ENCODE measurements around the gene CHRDL2. TPM values are rescaled to one million over a fixed set of nuclear protein-coding genes. Genes with fewer than 3 reads are reported as not detected.
A peak's percentile ranks its signal among the peaks of the same experiment; 100 is the strongest.
"Not testable (repeated sequence)": the region's sequence is repeated elsewhere in the genome, so short reads cannot be mapped to it uniquely, and the experiment has no call there.

The CHRDL2 gene, protein sequence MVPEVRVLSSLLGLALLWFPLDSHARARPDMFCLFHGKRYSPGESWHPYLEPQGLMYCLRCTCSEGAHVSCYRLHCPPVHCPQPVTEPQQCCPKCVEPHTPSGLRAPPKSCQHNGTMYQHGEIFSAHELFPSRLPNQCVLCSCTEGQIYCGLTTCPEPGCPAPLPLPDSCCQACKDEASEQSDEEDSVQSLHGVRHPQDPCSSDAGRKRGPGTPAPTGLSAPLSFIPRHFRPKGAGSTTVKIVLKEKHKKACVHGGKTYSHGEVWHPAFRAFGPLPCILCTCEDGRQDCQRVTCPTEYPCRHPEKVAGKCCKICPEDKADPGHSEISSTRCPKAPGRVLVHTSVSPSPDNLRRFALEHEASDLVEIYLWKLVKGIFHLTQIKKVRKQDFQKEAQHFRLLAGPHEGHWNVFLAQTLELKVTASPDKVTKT
- total RNA-seq, result not detected

DNA sequence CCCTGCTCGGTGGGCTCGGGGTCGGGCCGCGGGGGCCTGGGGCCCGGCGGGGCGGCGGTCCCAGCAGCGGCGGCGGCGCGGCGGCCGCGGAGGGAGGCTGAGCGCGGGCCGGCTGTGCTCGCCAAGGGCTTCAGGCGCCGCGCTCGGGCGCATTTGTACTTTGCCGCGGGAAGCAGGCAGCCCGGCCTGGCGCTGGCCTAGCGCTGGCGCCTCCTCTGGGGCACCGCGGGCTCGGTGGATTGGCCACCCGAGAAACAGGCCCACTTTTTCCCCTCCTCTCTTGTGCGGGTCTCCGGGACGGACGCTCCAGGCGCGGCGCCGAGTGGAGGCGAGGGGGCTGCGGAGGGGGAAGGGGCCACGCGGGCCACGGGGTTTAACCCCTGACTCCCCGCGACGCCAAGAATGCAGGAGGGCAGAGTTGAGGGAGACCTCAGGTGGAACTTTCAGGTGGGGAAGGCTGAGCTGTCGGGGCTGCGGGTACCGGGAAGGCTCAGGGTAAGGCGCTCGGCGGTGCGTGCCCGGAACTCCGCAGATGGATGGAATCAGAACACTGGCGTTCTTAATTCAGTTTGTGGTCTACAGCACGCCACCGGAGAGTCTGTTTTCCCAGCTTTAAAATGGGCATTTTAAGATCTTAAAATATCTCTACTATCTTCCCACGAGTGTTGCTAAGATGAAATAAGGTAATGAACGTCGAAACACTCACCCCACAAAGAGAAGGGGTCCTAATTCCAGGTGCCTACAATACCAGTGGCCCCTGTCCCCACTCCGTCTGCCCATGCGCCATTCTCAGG is at the start of gene CHRDL2:
CHRDL2 (minus strand) TSS at position 126 of the 794 bp plus-strand sequence. CDS start 538 bp downstream, outside the sequence.
- DNase-seq, result no peak

- DNase-seq, result no peak
These were observed 49.2 kb upstream of the CHRDL2 start for GRCh38 chr11:74780248-74781005.

- DNase-seq, result no peak
These were observed 47.4 kb upstream of the CHRDL2 start for GRCh38 chr11:74778581-74778980.

GRCh38 chr11:74777877-74778276 is 46.7 kb upstream of the CHRDL2 start:
- no peak for DNase-seq

DNA sequence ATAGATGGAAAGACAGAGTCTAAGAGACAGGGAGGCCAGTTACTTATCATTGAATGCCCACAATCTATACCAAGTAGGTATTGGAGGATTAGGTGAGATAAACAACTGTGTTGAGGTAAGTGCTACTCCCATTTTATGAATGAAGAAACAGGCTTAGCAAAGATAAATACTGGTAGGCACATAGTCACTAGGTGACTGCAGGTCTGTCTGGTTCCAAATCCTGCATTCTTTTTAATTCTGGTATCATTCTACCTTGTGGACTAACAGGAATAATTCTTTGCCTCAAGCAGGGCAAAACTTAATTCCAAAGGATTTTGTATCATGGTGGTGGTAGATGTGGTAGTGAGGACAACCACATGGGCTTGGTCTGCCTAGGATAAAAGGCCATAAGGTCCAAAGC is 45.8 kb upstream of the CHRDL2 start:
- DNase-seq, result no peak

DNA sequence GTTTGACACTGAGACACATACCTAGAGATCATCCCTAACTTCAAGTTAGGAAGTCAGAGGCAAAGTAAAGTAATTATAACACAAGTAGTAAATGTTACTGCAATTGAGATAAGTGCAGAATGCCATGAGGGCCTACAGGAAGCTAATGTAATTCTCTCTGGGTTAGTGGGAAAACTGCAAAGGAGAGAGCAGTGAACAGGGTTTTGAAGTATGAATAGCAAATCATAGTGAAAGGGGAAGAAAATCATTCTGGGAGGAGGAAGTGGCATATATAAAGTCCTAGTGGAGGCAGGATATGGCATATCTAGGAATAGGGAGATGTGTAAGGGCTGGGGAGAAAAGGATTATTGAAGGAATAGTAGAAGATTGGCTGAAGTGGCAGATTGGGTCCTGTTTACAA is 45.3 kb upstream of the CHRDL2 start:
- no peak for DNase-seq

- DNase-seq, result no peak
These were observed 44.5 kb upstream of the CHRDL2 start for GRCh38 chr11:74775762-74776161.

- DNase-seq, result no peak
These were observed 42.2 kb upstream of the CHRDL2 start for GRCh38 chr11:74773476-74773875.

DNA sequence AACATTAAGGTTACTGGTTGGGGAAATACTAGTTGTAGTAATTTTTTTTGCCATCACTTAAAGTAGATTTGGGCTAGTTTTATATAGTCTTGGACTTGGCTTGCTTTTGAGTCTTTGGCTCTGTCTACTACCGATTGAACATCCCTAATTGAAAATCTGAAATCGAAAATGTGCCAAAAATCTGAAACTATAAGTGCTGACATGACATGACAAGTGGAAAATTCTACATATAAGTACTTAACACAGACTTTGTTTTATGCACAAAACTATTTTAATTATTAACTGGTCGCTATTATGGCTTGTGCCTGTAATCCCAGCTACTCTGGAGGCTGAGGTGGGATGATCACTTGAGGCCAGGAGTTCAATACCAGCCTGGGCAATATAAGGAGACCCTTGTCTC is 39.9 kb upstream of the CHRDL2 start:
- DNase-seq, result no peak

GRCh38 chr11:74770456-74770855 is 39.2 kb upstream of the CHRDL2 start:
- DNase-seq, result no peak

GRCh38 chr11:74769055-74769707 is 38.0 kb upstream of the CHRDL2 start:
- DNase-seq, result no peak

- DNase-seq, result not testable (repeated sequence)
These were observed 37.0 kb upstream of the CHRDL2 start for GRCh38 chr11:74768172-74768651.

DNA sequence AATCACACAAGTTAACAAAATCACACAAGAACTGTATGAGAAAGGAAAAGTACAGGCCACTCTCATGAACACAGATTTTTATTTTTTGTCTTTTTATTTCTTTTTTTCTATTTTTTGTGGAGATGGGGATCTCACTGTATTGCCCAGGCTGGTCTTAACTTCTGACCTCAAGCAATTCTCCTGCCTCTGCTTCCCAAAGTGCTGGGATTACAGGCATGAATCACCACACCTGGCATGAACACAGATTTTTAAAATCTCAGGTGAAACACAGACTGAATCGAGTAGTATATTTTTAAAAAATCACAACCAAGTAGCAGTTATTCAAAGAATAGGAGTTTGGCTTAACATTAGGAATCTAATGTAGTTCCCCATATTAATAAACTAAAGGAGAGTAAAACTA is 35.7 kb upstream of the CHRDL2 start:
- no peak for DNase-seq

DNA sequence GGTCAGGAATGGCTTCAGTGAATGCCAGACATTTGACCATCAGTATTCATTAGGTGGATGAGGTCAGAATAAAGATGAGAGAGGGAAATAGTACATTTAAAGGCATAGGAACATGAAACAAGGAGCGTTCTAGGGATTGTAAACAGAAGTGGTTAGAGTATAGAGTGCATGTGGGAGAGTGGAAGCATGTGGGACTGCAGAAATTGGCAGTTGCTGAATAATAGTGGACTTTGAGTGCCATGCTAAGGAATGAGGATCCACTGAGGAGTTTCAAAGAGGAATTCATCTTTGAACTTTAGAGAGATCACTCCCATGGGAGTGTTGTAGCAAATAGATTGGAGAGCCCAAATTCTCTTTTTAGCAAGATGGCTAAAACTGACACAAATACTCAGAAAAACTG is 25.3 kb upstream of the CHRDL2 start:
- no peak for DNase-seq

DNA sequence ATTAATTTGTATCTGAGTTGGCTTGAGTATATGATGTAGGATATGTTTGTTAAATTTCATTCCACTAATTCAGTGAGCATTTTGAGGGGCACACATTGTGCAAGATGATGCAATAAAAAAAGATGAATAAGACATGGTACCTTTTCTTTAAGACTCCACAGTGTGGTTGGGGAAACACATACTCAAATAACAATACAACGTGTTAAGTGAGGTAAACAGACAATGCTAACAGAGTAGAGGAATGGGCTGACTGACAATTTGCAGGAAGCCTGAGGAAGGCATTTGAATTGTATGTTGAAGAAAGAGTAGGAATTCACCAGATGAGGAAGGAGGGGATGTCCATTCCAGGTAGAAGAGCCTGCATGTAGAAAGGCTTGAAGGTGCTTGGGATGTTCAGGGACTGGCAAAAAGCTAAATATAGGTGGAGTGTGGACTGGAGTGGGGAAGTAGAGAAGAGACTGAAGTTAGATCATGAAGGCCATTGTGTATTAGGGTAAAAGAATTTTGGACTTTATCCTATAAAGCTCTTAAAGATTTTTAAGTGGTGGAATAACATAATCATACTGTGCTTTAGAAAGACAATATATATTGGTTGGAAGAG is 24.3 kb upstream of the CHRDL2 start:
- no peak for DNase-seq

DNA sequence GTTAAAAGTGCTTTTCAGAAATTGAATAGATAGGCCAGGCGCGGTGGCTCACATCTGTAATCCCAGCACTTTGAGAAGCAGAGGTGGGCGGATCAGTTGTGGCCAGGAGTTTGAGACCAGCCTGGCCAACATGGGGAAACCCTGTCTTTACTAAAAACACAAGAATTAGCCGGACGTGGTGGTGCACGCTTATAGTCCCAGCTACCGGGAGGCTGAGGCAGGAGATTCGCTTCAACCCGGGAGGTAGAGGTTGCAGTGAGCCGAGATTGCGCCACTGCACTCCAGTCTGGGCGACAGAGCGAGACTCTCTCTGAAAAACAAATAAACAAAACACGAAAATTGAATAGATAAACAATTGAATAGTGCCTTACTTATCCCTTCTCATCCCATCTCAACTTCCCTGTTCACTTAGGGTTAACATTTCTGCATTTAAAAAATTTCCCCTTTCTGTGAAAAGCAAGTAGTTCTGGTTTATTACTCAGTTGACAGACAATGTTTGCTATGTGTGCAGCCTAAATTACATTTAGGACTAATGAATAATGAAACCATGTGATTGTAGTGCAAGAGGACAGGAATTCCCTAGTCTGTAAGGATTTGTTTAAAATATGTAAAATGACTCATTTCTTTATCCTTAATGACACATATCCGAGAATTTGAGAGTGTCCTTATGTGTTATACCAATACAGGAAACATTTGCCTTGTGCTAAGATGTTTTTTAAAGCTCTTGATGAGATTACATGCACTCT is 23.5 kb upstream of the CHRDL2 start:
- no peak for DNase-seq

DNA sequence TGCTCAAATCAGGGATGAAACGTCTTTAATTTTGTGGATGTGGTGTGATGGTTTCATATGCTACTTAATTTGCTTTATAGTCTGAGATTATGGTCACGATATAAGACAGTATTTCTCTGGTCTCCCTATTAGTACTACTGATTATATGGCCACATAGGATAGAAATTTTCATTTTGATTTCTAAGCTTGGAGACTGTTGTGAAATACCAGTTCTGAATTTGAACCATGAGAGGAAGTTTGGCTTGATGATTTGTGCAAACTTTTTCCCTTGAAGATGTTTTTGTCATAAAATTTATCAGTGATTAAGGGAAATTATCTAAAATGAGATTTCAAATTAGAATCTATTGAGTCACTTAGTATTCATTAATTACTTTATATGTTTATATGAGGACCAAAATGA is 20.1 kb upstream of the CHRDL2 start:
- DNase-seq, result no peak

GRCh38 chr11:74750598-74750997 is 19.4 kb upstream of the CHRDL2 start:
- not testable (repeated sequence) for DNase-seq

DNA sequence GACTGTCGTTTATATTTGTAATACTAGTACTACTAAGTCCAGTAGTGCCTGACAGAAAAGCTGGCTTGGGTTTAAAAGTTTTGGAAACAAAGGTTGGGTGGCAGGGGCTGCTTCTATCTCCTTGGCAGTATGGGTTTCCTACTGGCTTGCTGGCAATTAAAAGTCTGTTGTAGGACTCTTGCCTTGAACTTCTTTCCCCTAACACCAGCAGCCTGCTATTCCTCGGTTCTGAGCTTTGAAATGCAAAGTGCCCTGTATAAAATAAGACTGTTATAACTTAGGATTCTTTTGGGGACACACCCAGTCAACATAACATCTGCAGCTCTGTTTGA is 18.7 kb upstream of the CHRDL2 start:
- DNase-seq, result no peak

DNA sequence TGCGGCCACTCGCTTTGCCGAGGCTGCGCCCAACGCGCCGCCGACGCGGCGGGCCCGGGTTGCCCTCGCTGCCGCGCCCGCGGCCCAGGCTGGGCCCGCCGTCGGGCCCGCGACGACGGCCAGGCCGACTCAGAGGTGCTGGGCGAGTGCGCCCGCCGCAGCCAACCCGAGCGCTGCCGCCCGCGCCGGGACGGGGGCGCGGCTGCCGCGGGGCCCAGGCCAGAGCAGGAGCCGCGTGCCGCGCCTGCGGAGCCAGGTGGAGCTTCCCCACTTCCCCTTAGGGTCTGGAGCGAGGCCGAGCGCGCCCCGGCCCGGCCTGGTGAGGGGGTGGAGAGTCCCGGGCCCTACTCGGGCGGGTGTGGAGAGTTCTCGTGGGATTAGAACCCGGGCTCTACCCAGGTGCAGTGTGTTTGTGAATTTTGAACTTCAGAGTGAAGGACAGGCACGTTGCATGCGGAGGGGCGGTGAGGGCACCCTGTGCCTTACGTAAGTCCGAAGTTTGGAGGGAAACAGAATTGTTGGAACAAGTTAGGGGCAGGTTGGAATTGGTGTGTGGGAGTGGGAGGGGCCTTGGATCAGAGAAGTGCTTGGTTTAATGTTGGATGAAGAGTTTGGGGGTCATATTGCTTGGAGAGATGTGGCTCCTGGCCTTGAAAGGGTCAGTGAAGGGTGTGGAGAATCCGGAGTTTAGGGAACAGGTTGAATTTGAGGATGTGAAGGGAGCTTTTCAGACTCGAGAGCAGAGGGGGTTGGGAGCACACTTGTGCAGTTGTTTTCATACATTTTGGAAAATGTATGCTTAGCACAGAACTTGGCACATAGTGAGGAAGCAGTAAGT is 18.1 kb upstream of the CHRDL2 start:
- peak; percentile 33 for DNase-seq
